AG04449 (cell line): ENCODE results near the gene ADAMTS6.
"Not testable (repeated sequence)": the region's sequence is repeated elsewhere in the genome, so short reads cannot be mapped to it uniquely, and the experiment has no call there.

ENCODE experiments used
- CTCF ChIA-PET: fragments of 350-600 bp; formaldehyde crosslinking; extraction: SDS; loops from one replicate; lab custom pipeline; 2021; ENCODE audit warnings: antibody characterized with exemption; lab: Yijun Ruan, JAX
- POLR2A ChIA-PET: fragments of 400-600, 350-600 bp; formaldehyde crosslinking; extraction: SDS; loops from one replicate; lab custom pipeline; 2020; ENCODE audit warnings: antibody characterized with exemption, inconsistent platforms; lab: Yijun Ruan, JAX
- DNase-seq: peaks from one replicate; pipeline ENCODE4 v3.0.0-alpha.2; 2010; ENCODE audit warnings: low read depth, low spot score
- H3K4me3 ChIP-seq: 2 replicates; pipeline ENCODE4 v1.5.1; 2011; ENCODE audit warnings: low read depth, mild to moderate bottlenecking, control low read depth, low read length
- TF ChIP-seq, protein P1 (sequence below): IDR thresholded peaks from one replicate; pipeline ENCODE4 v1.5.1; 2011; ENCODE audit warnings: mild to moderate bottlenecking, moderate library complexity, low read length, control low read depth, inconsistent platforms; ENCODE audit not compliant: insufficient read depth; ENCODE audit errors: missing control alignments

Gene ADAMTS6

DNA sequence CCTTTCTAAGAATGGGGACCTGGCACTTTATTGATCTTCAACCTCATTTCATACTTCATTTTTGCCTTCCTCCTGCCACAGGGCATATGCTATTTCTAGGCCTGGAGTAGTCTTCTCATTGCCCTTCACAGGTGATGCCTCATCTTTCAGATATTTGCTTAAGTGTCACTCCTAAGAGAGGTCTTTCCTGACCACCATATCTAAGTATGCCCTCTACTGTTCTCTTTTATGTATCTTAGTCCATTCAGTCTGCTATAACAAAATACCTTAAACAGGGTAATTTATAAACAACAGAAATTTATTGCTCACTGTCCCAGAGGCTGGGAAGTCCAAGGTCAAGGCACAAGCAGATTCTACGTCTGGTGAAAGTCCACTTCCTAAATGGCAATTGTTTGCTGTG, 99.1 kb downstream of the ADAMTS6 start:
- TF ChIP-seq, protein P1, sequence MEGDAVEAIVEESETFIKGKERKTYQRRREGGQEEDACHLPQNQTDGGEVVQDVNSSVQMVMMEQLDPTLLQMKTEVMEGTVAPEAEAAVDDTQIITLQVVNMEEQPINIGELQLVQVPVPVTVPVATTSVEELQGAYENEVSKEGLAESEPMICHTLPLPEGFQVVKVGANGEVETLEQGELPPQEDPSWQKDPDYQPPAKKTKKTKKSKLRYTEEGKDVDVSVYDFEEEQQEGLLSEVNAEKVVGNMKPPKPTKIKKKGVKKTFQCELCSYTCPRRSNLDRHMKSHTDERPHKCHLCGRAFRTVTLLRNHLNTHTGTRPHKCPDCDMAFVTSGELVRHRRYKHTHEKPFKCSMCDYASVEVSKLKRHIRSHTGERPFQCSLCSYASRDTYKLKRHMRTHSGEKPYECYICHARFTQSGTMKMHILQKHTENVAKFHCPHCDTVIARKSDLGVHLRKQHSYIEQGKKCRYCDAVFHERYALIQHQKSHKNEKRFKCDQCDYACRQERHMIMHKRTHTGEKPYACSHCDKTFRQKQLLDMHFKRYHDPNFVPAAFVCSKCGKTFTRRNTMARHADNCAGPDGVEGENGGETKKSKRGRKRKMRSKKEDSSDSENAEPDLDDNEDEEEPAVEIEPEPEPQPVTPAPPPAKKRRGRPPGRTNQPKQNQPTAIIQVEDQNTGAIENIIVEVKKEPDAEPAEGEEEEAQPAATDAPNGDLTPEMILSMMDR: no peak
- POLR2A ChIA-PET: no interaction called here
- H3K4me3 ChIP-seq: no peak overlapping the region
- DNase-seq: no peak
- CTCF ChIA-PET: interaction anchor here (0.7 kb wide), 1 partner anchor 11 kb away, joined by 3 read pairs; no protein-coding TSS in a partner anchor

DNA sequence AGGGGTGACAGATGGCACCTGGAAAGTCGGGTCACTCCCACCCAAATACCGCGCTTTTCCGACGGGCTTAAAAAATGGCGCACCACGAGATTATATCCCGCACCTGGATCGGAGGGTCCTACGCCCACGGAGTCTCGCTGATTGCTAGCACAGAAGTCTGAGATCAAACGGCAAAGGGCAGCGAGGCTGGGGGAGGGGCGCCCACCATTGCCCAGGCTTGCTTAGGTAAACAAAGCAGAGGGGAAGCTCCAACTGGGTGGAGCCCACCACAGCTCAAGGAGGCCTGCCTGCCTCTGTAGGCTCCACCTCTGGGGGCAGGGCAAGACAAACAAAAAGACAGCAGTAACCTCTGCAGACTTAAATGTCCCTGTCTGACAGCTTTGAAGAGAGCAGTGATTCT, 111.2 kb downstream of the ADAMTS6 start:
- CTCF ChIA-PET, POLR2A ChIA-PET, H3K4me3 ChIP-seq, DNase-seq: not testable (repeated sequence)

DNA sequence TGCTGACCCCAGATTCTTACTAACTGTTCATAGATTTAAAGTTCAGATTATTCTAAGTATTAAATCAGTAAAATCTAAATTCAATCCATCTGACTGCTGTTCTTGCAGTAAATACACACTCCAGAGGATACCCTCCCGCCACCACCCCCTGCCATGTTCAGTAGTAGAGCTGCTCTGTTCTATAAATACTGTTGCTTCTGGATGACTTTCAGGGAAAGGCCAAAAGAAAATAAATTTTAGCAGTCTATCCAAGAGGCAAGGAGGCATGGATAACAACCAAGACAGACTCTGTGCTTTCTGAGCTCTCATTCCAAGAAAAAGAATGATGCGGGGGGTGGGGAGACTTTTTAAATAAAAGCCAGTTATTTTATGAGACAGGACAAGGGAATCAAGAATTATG, 115.1 kb downstream of the ADAMTS6 start:
- ChIA-PET POLR2A (no interaction called here), CTCF (interaction anchor here (0.7 to 0.8 kb wide), 2 partner anchors 13 to 16 kb away, joined by 3 read pairs; no protein-coding TSS in a partner anchor)
- TF ChIP-seq, protein P1: no peak
- H3K4me3 ChIP-seq: no peak overlapping the region
- DNase-seq: no peak

DNA sequence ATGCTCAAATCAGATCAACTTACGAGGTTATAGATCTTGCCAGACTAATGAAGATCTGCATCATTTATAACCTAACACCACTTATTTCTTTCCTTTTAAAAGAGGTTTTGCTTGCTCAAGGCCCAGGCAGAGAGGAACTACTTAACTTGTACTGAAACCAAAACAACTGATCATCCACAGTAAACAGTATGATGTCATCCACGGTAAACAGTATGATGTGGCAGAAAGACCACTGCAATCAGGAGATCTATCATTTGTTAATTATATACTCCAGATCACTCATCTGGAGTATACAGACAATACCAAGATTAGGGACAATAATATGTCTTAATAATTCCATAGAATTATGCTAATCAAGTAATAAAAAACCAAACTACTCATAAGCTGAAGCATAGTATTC, 116.8 kb downstream of the ADAMTS6 start:
- POLR2A ChIA-PET: no interaction called here
- TF ChIP-seq, protein P1: no peak
- CTCF ChIA-PET: interaction anchor here (0.7 to 1.0 kb wide), 2 partner anchors 97 to 316 kb away, joined by 3 read pairs; no protein-coding TSS in a partner anchor
- H3K4me3 ChIP-seq: no peak overlapping the region
- no peak for DNase-seq

DNA sequence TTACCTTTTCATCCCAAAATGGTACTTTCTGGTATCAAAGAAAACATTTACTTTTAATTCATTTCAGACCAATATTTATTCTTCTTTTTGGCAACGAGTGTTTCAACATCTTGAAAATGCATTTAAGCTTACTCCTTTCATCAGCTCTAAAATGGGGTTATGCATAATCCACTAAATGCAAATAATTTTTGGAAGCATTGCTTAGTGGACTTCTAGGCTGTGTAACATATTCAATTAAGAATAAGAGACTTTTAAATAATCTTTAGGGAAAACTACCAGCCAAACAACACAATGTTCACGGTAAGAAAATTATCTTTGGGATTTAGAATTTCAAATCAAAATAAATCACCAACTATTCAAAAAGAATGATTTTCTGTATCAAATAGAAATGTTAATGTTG, 118.2 kb downstream of the ADAMTS6 start:
- POLR2A ChIA-PET: no interaction called here
- TF ChIP-seq, protein P1: no peak
- no peak for DNase-seq
- no peak overlapping the region for H3K4me3 ChIP-seq
- CTCF ChIA-PET: no interaction called here

DNA sequence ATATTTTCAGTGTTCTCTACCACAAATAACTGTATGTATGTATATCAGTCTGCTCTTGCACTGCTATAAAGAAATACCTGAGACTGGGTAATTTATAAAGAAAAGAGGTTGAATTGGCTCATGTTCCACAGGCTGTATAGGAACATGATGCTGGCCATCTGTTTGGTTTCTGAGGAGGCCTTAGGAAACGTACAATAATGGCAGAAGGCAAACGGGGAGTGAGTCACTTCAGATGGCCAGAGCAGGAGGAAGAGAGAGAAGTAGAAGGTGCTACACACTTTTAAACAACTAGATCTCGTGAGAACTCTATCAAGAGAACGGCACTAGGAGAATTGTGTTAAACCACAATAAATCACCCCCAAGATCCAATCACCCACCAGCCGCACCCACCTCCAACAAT, 121.7 kb downstream of the ADAMTS6 start:
- TF ChIP-seq, protein P1: no peak
- H3K4me3 ChIP-seq: no peak overlapping the region
- ChIA-PET CTCF (no interaction called here), POLR2A (no interaction called here)
- no peak for DNase-seq

DNA sequence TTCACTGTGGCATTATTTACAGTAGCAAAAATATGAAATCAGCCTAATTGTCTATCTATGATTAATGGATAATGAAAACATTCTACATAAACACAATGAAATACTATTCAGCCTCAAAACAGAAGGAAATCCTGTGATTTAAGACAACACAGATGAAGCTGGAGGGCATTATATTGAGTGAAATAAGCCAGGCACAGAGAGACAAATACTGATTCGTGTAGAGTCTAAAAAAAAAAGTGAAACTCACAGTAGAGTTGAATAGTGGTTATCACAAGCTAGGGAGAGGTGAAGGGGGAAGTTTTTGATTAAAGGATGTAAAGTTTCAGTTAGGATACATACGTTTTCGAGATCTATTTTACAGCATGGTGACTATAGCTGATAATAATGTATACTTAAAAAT, 122.2 kb downstream of the ADAMTS6 start:
- TF ChIP-seq, protein P1: no peak
- ChIA-PET POLR2A (no interaction called here), CTCF (no interaction called here)
- no peak overlapping the region for H3K4me3 ChIP-seq
- no peak for DNase-seq
